ENCODE data around the gene CYFIP2.

CYFIP2 gene

DNA sequence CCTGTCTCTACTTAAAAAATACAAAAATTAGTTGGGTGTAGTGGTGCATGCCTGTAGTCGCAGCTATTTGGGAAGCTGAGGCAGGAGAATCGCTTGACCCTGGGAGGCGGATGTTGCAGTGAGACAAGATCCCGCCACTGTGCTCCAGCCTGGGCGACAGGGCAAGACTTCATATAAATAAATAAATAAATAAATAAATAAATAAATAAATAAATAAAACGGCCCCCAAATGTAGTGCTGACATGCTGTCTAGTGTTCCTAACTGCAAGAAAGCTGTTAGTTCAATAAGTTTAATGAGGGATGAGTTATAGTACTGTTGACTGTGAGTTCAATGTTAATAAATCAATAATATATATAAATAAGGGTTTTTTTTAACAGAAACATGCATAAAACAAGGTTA is 7.5 kb upstream of the CYFIP2 start:
- no peak for DNase-seq (ENCODE audit: low read depth in 2 of 2)

- no peak for DNase-seq (ENCODE audit: low read depth in 2 of 2)
Measured at GRCh38 chr5:157259699-157260098, 6.2 kb upstream of the CYFIP2 start.

- no peak for DNase-seq (ENCODE audit: low read depth in 2 of 2)
Measured at GRCh38 chr5:157263496-157264090, 2.3 kb upstream of the CYFIP2 start.

- DNase-seq (ENCODE audit: low read depth in 2 of 2): no peak
Measured at GRCh38 chr5:157266286-157267007, 524 bp downstream of the CYFIP2 start.

DNA sequence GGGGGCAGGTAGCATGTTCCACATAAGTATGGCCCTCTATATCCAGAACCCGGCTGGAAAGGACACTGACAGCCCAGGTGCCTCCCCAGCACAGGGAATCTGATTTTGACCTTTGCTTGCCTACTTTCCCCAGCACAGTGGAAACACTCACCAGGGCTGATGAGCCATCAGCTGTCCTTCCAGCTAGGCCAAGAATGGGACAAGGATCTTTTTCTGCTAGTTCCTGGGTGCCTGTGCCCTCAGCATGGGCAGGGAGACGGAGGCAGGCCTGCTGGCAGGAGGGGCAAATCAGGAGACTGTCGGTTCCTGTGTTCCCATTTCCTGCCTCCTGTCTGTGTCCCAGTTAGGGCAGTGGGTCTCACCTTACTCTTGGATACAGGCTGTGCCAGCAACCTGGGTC is 1.1 kb downstream of the CYFIP2 start:
- DNase-seq (ENCODE audit: low read depth in 2 of 2): no peak

DNA sequence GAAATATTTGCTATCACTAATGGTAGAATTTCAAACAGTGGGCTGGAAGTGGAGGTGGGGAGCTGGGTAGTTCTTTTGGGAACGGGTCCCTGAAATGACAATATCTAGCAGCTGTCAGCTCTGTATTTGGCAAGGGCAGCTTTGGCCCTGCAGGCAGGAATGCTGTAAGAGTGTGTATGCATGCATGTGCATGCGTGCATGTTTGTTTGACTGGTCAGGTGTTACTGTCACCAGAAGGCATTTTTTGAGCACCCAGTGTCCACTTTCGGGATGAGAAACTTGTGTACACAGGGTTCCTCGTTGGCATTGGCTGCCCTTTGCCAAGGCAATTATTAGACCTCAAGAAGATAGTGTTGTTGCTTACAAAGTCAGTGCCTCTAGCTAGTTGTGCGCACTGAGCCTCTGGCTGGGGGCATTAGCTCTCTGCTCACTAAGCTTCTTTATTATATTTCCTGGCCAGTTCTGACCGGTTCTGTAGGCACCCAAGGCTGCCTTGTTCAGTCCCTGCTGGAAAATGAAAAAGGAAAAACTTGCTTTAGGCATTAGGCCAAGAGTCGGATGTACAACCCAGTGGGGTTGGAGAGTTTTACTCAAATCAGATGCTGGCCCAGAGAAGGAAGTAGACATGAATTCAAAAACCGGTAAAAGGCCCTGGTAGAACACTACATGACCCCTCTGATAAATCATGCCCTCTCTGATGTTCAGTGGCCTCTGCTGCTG is 2.0 kb downstream of the CYFIP2 start:
- no peak for DNase-seq (ENCODE audit: low read depth in 2 of 2)

DNA sequence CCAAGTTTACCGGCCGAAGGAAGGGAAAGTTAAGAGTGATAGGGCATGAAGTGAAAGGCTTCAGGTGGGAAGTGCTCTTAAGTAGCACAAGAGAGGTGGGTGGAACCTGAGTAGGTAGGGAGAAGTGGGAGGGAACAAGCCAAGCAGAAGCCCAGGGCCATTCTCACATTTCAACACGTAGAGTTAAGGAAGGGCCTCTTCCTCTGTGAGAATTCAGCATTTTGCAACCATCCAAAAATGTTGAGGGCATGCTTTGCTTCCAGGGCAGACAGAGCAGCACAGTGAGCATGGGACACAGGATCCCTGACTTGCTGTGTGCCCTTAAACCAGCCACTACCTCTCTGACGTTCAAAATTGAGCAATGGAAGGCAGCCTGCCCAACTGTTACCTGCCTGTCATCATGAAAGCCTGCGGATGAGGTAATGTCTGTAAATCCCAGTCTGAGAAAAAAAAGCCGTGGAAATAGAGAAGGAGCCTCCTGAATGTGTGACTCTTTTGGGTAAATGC is 3.3 kb downstream of the CYFIP2 start:
- DNase-seq (ENCODE audit: low read depth in 2 of 2): no peak

DNA sequence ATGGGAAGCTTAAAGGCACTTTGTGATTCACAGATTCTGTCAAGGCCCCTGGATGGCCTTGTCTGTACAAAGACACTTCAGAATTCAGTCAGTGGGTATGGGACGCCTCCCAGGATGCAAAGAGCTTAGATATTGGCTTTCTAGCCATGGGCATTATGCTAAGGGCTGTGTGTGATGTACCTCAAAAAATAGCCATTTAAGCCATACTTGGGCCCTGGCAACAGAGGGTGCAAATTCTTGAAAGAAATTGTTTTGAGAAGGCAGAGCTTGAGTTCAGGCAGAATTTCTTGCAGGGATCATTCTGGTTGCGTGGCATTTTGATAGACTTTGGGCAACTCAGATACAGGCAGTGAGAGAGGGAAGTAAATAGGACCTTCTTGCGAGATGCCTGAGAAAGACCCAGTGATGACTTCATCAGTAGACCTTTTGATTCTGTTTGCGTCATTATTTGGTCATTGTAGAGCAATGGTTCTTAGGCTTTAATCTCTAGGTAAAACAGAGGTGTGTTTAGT is 3.9 kb downstream of the CYFIP2 start:
- DNase-seq (ENCODE audit: low read depth in 2 of 2): no peak

DNA sequence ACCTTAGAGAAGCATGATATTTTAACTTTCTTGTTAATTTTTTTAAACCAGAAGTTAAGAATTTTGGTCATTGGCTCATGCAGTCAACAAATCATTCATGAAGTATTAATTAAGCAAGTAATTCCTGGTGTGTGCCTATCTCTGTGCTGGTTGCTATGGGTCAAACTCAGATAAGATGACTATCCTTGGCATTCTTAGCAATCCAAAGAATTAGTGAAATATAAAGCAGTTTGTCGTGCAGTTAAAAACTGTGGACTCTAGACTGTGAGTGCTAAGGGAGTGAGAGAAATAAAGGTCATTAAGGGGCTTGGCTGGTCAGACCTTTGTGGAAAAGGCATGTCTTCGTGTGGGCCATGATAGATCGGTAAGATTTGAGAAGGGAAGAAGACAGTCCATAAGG is 4.8 kb downstream of the CYFIP2 start:
- DNase-seq (ENCODE audit: low read depth in 2 of 2): no peak

GRCh38 chr5:157271740-157272271 is 5.9 kb downstream of the CYFIP2 start:
- no peak for DNase-seq (ENCODE audit: low read depth in 2 of 2)

- DNase-seq (ENCODE audit: low read depth in 2 of 2): no peak
Measured at GRCh38 chr5:157273131-157273556, 7.2 kb downstream of the CYFIP2 start.

GRCh38 chr5:157275403-157275802 is 9.5 kb downstream of the CYFIP2 start:
- no peak for DNase-seq (ENCODE audit: low read depth in 2 of 2)

GRCh38 chr5:157278319-157279037 is 12.6 kb downstream of the CYFIP2 start:
- no peak for DNase-seq (ENCODE audit: low read depth in 2 of 2)

DNA sequence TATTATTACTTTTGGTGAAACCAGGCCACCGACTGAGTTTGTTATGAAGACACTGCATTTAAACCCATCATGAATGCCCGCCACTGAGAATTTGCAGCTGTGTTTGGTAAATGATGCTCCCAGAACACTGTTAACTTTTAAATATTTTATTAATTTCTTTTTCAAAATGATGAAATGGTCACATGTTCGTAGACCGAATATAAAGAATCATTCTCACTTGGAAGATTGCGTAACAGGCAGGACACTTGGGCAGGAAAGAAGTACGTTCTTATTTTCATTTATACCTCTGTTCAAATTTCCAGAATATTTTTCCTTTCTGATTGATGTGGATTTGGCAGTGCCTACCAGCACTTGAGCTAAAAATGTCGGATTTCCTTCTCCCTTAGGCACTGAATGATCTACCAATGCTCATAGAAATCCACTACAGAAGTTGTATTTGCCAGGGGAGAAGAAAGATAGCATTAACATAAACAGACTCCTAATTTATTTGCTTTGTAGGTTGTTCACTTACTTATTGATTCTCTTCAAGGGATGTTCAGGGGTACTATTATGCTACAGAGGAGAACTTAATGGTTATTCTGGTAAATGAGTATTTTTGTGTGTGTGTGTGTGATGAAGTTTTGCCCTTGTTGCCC is 13.8 kb downstream of the CYFIP2 start:
- no peak for DNase-seq (ENCODE audit: low read depth in 2 of 2)

GRCh38 chr5:157280927-157281326 is 15.0 kb downstream of the CYFIP2 start:
- DNase-seq (ENCODE audit: low read depth in 2 of 2): peak; percentile 75 to 79

- DNase-seq (ENCODE audit: low read depth in 2 of 2): no peak
Measured at GRCh38 chr5:157282150-157282549, 16.2 kb downstream of the CYFIP2 start.

GRCh38 chr5:157283434-157283833 is 17.5 kb downstream of the CYFIP2 start:
- DNase-seq (ENCODE audit: low read depth in 2 of 2): no peak

- no peak for DNase-seq (ENCODE audit: low read depth in 2 of 2)
Measured at GRCh38 chr5:157284458-157285212, 18.7 kb downstream of the CYFIP2 start.

DNA sequence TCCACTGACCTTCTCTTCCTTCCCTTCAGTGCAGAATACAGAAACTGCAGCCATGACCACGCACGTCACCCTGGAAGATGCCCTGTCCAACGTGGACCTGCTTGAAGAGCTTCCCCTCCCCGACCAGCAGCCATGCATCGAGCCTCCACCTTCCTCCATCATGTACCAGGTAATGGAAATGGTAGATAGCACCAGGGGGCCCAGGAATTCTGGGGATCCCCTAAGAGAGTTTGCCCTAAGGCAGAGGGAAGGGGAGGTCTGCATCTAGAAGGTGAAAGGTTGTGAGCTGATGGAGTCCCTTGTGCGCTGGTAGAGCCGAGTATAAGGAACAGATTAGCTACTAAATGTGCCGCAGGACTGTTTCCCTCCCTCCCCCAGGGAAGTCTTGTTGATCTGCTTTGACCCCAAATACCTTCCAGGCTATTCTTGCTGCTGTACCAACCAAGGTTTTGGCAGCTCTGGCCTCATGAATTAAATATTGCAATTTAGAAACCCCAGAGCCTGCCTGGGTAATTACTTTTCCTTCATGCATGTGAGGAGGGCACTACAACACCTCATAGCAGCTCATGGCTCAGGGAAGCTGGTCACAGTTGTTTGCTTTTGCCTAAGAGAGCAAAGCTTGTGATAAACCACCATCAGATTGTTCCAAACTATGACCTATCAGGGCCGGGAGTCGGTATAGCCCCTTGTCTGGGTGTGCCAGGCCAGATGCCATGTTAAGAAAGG is 19.6 kb downstream of the CYFIP2 start:
- no peak for DNase-seq (ENCODE audit: low read depth in 2 of 2)

- no peak for DNase-seq (ENCODE audit: low read depth in 2 of 2)
Measured at GRCh38 chr5:157286761-157287211, 20.9 kb downstream of the CYFIP2 start.

All from fibroblast of skin of left quadriceps (primary cell).